ENCODE measurements around the gene LEFTY1. TPM values are rescaled to one million over a fixed set of nuclear protein-coding genes. Genes with fewer than 3 reads are reported as not detected.

LEFTY1 gene
- total and polyA plus RNA-seq, 2 donors (not counting 3 experiments of a cell fraction or from before 2014, with no cell fraction given), result not detected

- TF ChIP-seq POLR2A (IDR thresholded peaks at IDR 0.05; ENCODE audit: low read depth, low read length) (no peak), POLR2AphosphoS5 (IDR thresholded peaks at IDR 0.05; ENCODE audit: insufficient read depth, low read depth, low read length) (no peak), FOS (IDR thresholded peaks at IDR 0.05; ENCODE audit: borderline replicate concordance, insufficient read depth, low read length) (no peak), JUN (IDR thresholded peaks at IDR 0.05; ENCODE audit: borderline replicate concordance, insufficient read depth, insufficient read length, low read depth) (no peak), GATA2 (IDR thresholded peaks at IDR 0.05; ENCODE audit: insufficient read depth, insufficient read length, low read depth, low read length) (no peak), MYC (IDR thresholded peaks at IDR 0.05; ENCODE audit: low read depth, low read length) (no peak), EZH2 (IDR thresholded peaks at IDR 0.05; ENCODE audit: borderline replicate concordance, low read depth, low read length, severe bottlenecking) (no peak)
- TF ChIP-seq, protein P1, sequence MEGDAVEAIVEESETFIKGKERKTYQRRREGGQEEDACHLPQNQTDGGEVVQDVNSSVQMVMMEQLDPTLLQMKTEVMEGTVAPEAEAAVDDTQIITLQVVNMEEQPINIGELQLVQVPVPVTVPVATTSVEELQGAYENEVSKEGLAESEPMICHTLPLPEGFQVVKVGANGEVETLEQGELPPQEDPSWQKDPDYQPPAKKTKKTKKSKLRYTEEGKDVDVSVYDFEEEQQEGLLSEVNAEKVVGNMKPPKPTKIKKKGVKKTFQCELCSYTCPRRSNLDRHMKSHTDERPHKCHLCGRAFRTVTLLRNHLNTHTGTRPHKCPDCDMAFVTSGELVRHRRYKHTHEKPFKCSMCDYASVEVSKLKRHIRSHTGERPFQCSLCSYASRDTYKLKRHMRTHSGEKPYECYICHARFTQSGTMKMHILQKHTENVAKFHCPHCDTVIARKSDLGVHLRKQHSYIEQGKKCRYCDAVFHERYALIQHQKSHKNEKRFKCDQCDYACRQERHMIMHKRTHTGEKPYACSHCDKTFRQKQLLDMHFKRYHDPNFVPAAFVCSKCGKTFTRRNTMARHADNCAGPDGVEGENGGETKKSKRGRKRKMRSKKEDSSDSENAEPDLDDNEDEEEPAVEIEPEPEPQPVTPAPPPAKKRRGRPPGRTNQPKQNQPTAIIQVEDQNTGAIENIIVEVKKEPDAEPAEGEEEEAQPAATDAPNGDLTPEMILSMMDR (IDR thresholded peaks at IDR 0.05; ENCODE audit: extremely low read depth in 1 of 2, insufficient read depth in 1 of 2, low read depth in 1 of 2, low read length in 2 of 2), result no peak
- TF ChIP-seq, protein P2, sequence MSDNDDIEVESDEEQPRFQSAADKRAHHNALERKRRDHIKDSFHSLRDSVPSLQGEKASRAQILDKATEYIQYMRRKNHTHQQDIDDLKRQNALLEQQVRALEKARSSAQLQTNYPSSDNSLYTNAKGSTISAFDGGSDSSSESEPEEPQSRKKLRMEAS (IDR thresholded peaks at IDR 0.05; ENCODE audit: insufficient read depth, insufficient read length), result no peak
- no peak overlapping the region for H3K27ac ChIP-seq (ENCODE audit: insufficient read depth, low read depth, low read length)
- no peaks in the 10 kb centered on the region for H3K9me1 ChIP-seq (replicated peaks; ENCODE audit: control insufficient read depth, extremely low read depth, insufficient read depth, low read length)
- CTCF ChIA-PET, result interaction anchor here (2.0 kb wide), 1 partner anchor 432 kb away, joined by 13 read pairs; no protein-coding TSS in a partner anchor
- H3K79me2 ChIP-seq (ENCODE audit: control insufficient read depth, insufficient read depth, low read length), result no peaks in the 10 kb centered on the region
- no TSS peak for BruUV-seq (replicated peaks)
- H3K9ac ChIP-seq (replicated peaks; ENCODE audit: extremely low read depth, insufficient read depth, low read length), result no peak overlapping the region
- no peaks in the 10 kb centered on the region for H3K4me1 ChIP-seq (ENCODE audit: control insufficient read depth, extremely low read depth, insufficient read depth, low read length)
- H3K36me3 ChIP-seq (ENCODE audit: control insufficient read depth in 2 of 2, extremely low read depth in 1 of 2, insufficient read depth in 2 of 2, low read length in 2 of 2), result no peaks in the 10 kb centered on the region
- H4K20me1 ChIP-seq (replicated peaks; ENCODE audit: control insufficient read depth, extremely low read depth, insufficient read depth, low read length), result no peaks in the 10 kb centered on the region
- intact Hi-C loops (cut with micrococcal nuclease), result no loop called here
- no peak for FAIRE-seq
- H3K4me3 ChIP-seq (replicated peaks in 1 of 3; ENCODE audit: insufficient read depth in 1 of 3, low read depth in 1 of 3, low read length in 3 of 3), result no peak overlapping the region
- dilution Hi-C loops (cut with MboI; ENCODE audit: extremely low pct_ligation_motif_present, low sequenced_read_pairs), result no loop called here
- H3K9me3 ChIP-seq (replicated peaks; ENCODE audit: control insufficient read depth, insufficient read depth, low read length), result no peaks in the 10 kb centered on the region
- DNase-seq (ENCODE audit: low read depth, low spot score), result no peak
- H3K27me3 ChIP-seq (ENCODE audit: control insufficient read depth in 2 of 2, insufficient read depth in 2 of 2, low read length in 2 of 2), result no peaks in the 10 kb centered on the region
- H2AFZ ChIP-seq (ENCODE audit: low read depth, low read length), result no peak overlapping the region
- H3K4me2 ChIP-seq (ENCODE audit: insufficient read depth, low read length), result no peak overlapping the region
- POLR2A ChIA-PET, result no interaction called here
Measured at GRCh38 chr1:225906467-225906866, 17.5 kb upstream of the LEFTY1 start.
